C4-2B (cell line): ENCODE measurements around the gene ATXN7L2.

Experiments
- CTCF ChIP-seq: fragments of 450-650 bp; conservative IDR thresholded peaks from 2 replicates; pipeline ENCODE4 v1.5.1; 2017; ENCODE audit warnings: mild to moderate bottlenecking
- ZFX ChIP-seq: fragments of 450-650 bp; IDR thresholded peaks from 2 replicates; pipeline ENCODE4 v1.6.1; 2017

GRCh38 chr1:109537450-109538178 lies 53.9 kb downstream of the ATXN7L2 start:
- no peak for TF ChIP-seq CTCF
- TF ChIP-seq ZFX: no peak
